Uterus (tissue), 2 donors: ENCODE data around the gene PTPRN2.

Experiments used
- POLR2A ChIP-seq, 2 donors: fragments of 450-650 bp; IDR thresholded peaks; one replicate each; pipeline ENCODE4 v1.6.1; 2016; ENCODE audit warnings: antibody characterized with exemption in 2 of 2, mild to moderate bottlenecking in 1 of 2, moderate library complexity in 1 of 2
- TF ChIP-seq, protein P1 (sequence below), 4 experiments: fragments of 200-600 bp in 2 of 4; fragments of 450-650 bp in 2 of 4; sonication (generic) in 2 of 4; IDR thresholded peaks; one replicate each; pipeline ENCODE4 v1.5.1; 2016 to 2019; ENCODE audit warnings: antibody characterized with exemption in 4 of 4, mild to moderate bottlenecking in 2 of 4, moderate library complexity in 1 of 4

DNA sequence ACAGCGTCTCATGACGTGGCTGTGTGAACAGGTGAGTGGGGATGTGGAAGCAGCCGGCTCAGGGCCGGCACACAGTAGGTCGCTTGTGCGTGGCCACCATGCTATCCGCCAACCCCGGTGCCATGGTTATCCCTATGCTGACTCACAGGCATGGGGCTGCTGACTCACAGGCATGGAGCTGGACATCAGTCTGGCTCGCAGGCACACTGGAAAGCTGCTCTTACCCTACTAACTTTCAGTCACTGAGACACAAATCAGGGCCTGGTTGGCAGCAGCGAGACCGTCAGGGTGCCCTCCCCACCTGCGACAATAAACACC lies 341.9 kb downstream of the PTPRN2 start:
- TF ChIP-seq, protein P1, sequence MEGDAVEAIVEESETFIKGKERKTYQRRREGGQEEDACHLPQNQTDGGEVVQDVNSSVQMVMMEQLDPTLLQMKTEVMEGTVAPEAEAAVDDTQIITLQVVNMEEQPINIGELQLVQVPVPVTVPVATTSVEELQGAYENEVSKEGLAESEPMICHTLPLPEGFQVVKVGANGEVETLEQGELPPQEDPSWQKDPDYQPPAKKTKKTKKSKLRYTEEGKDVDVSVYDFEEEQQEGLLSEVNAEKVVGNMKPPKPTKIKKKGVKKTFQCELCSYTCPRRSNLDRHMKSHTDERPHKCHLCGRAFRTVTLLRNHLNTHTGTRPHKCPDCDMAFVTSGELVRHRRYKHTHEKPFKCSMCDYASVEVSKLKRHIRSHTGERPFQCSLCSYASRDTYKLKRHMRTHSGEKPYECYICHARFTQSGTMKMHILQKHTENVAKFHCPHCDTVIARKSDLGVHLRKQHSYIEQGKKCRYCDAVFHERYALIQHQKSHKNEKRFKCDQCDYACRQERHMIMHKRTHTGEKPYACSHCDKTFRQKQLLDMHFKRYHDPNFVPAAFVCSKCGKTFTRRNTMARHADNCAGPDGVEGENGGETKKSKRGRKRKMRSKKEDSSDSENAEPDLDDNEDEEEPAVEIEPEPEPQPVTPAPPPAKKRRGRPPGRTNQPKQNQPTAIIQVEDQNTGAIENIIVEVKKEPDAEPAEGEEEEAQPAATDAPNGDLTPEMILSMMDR (IDR thresholded peaks at IDR 0.05), result no peak
- TF ChIP-seq POLR2A (IDR thresholded peaks at IDR 0.05), result no peak
